Endothelial cell of umbilical vein (primary cell): ENCODE results near the gene SLC6A16.

Experiments
- CTCF ChIP-seq, 2 donors: IDR thresholded peaks; 1 replicate in 1 of 2; 2 replicates in 1 of 2; pipeline ENCODE4 v1.5.1; 2011; ENCODE audit warnings: low read length in 2 of 2, mild to moderate bottlenecking in 2 of 2, moderate library complexity in 2 of 2, control low read depth in 1 of 2, inconsistent platforms in 1 of 2, low read depth in 1 of 2; ENCODE audit not compliant: insufficient read depth in 1 of 2; ENCODE audit errors: extremely low read depth in 1 of 2
- POLR2A ChIP-seq: IDR thresholded peaks from 2 replicates; pipeline ENCODE4 v1.6.1; 2012; ENCODE audit warnings: low read depth, mild to moderate bottlenecking, control low read depth, low read length
- POLR2AphosphoS5 ChIP-seq: IDR thresholded peaks from 2 replicates; pipeline ENCODE4 v1.6.1; 2012; ENCODE audit warnings: low read depth, mild to moderate bottlenecking, control low read depth, low read length, moderate library complexity; ENCODE audit not compliant: insufficient read depth

GRCh38 chr19:49249933-49250332 is 75.1 kb downstream of the SLC6A16 start:
- no peak for TF ChIP-seq POLR2A
- TF ChIP-seq CTCF (IDR thresholded peaks at IDR 0.05; ENCODE audit: extremely low read depth in 1 of 2, insufficient read depth in 1 of 2, low read depth in 1 of 2, low read length in 2 of 2) = no peak
- no peak for TF ChIP-seq POLR2AphosphoS5
